WI38 (cell line): ENCODE measurements around the gene HOXD4.

Experiments
- H3K4me3 ChIP-seq: 2 replicates; pipeline ENCODE4 v1.5.1; 2011; ENCODE audit warnings: low read depth, mild to moderate bottlenecking, control low read depth, low read length
- TF ChIP-seq, protein P1 (sequence below): IDR thresholded peaks from 2 replicates; pipeline ENCODE4 v1.5.1; 2012; ENCODE audit warnings: low read depth, mild to moderate bottlenecking, control low read depth, low read length

The HOXD4 gene

DNA sequence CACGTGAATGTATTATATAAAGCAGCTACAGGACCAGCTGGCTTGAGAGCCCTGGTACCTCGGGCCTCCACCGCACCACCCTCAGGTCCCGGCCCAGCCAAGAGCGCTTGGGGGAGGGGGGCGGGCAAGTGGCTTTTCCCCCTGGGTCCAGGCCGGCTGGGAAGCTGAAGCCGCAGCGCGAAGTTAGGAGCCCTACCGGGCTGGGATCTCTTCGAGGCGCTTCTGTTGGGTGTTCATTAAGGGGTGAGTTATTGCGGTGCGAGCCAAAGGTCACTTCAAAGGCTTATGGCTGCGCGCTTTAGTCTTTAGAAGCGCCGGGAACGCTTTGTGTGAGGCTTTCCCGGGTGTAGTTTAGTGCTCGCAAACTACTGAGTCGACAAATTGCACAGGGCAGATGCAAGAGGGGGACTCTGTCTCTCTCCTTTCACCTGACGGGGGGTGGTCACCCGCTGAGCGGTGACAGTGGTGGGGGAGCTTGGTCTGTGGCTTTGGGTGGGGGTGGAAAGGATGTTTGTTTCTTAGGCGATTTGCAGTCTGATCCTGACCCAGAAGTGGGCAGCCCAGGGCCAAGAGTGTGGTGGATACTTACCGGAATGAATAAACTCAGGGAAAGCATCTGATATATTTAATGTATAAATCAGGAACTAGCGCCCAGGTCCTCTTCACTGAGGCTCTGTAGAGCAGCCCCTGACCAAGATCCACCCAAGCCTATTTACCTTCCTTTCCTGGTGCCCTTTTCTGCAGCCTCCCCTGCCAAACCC lies 11.7 kb downstream of the HOXD4 start:
- no peak overlapping the region for H3K4me3 ChIP-seq

DNA sequence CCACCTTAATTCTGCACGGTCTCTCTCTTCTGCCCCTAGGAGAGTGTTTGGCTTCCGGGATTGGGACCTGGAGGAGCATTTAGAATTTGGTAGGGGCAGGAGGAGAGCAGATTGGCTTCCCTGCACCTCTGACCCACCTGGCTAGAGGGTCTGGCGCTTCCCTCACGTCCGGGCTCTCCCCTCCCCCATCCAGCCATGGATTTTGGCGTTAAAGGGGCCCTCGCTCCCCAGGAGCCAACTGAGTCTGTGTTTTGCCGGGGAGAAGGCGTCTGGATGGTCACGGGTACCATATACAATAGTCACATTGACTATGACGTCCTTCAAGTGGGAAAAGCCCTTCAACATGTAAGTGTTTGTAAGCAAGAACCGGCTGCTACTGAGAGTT lies 12.3 kb downstream of the HOXD4 start:
- TF ChIP-seq, protein P1, sequence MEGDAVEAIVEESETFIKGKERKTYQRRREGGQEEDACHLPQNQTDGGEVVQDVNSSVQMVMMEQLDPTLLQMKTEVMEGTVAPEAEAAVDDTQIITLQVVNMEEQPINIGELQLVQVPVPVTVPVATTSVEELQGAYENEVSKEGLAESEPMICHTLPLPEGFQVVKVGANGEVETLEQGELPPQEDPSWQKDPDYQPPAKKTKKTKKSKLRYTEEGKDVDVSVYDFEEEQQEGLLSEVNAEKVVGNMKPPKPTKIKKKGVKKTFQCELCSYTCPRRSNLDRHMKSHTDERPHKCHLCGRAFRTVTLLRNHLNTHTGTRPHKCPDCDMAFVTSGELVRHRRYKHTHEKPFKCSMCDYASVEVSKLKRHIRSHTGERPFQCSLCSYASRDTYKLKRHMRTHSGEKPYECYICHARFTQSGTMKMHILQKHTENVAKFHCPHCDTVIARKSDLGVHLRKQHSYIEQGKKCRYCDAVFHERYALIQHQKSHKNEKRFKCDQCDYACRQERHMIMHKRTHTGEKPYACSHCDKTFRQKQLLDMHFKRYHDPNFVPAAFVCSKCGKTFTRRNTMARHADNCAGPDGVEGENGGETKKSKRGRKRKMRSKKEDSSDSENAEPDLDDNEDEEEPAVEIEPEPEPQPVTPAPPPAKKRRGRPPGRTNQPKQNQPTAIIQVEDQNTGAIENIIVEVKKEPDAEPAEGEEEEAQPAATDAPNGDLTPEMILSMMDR, result no peak
- H3K4me3 ChIP-seq, result no peak overlapping the region

More for the DNA sequence above, 11.7 kb downstream of the HOXD4 start:
- TF ChIP-seq, protein P1, result no peak

- TF ChIP-seq, protein P1, result no peak
- no peak overlapping the region for H3K4me3 ChIP-seq
Measured at GRCh38 chr2:176164201-176164600, 12.9 kb downstream of the HOXD4 start.

- TF ChIP-seq, protein P1, result no peak
- H3K4me3 ChIP-seq, result no peak overlapping the region
Measured at GRCh38 chr2:176164611-176165369, 13.4 kb downstream of the HOXD4 start.

DNA sequence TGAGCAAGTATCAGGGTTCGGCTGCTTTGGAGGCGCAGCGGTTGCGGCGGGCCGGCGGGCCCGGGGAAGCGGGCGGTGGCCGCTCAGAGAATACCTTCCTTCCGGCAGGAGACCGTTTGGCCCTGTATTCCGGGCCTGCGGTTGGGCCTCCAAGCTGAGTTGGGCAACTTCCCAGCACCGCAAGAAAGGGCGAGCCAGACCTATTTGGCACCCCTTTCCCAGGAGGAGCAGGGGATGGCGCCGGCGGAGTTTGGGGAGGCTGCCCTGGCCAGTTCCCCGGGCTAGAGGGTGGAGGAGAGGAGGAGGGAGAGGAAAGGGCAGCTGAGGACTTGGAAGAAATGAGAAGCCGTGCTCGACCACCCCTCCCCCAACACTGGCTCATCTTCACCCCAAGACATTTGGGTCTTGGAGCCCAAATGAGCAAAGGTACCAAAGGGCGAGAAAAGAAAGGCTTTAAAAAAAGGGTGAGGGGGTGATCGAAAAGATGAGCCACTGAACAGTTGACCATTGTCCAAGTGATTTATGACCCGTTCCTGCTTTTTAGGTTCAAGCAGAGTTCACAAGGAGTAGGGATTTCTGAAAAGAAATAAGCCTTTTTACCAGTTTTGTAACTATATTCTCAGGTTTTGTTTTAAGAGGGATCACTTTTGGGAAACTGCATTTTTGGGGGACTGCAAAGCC lies 14.2 kb downstream of the HOXD4 start:
- H3K4me3 ChIP-seq, result no peak overlapping the region
- TF ChIP-seq, protein P1, result no peak

DNA sequence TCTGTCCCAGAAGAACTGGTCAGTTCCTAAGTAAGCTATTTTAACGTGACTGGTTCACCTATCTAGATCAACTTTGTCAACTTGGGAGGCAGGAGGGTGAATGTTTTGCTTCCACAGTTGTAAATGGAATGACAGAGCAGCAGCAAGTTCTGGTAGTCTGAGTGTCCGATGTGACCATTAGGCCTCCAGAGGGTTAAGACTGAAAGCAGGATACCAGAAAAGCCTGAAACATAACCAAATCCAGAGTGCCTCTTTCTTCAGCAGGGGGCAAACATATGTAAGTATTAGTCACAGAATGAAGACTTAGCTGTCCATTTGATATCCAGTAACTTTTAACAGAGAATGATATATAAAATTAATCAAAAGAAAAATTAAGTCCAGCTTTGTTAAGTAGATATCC lies 14.9 kb downstream of the HOXD4 start:
- no peak overlapping the region for H3K4me3 ChIP-seq
- TF ChIP-seq, protein P1, result no peak

DNA sequence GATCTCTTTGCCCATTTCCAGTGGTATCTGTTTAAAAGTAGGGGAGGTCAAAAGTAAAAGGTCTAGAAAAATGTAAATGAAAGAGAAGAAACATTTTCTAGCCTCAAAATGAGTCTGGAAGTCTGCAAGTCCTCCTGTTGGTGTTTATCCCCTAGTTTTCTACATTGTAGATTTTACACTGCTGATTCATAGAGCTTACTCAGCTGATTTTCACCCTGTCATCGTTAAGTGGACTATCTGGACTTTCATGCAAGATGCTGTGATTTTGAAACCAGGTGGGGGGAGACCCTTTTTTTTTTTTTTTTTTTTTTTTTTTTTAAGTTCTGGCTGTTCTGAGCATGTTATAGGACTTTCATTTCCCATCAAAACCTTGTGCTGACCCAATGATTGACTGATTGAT lies 16.0 kb downstream of the HOXD4 start:
- no peak overlapping the region for H3K4me3 ChIP-seq
- TF ChIP-seq, protein P1, result no peak
